OCI-LY7 (cell line): ENCODE results near the gene KIF27. TPM values are rescaled to one million over a fixed set of nuclear protein-coding genes. Genes with fewer than 3 reads are reported as not detected.
A peak's percentile ranks its signal among the peaks of the same experiment; 100 is the strongest.

Source experiments
- BruUV-seq: library from RNA; stranded (reverse); fragments of 400-500 nt; replicated peaks from 2 replicates; lab custom pipeline; 2021; lab: Mats Ljungman, UMichigan
- CTCF ChIA-PET: fragments of 300-600 bp; sonication (Branson Sonifier 250); formaldehyde crosslinking; loops from one replicate; lab custom pipeline; 2022; ENCODE audit warnings: antibody characterized with exemption; ENCODE audit not compliant: unreplicated experiment; lab: Charles Lee
- POLR2A ChIA-PET: fragments of 300-600 bp; sonication (Branson Sonifier 250); formaldehyde crosslinking; loops from one replicate; lab custom pipeline; 2022; ENCODE audit warnings: antibody characterized with exemption; lab: Charles Lee
- DNase-seq: peaks from one replicate; pipeline ENCODE4 v3.0.0-alpha.2; 2015; ENCODE audit warnings: low spot score
- H2AFZ ChIP-seq: fragments of 200-600 bp; sonication (generic), shearing (Covaris generic); 2 replicates; pipeline ENCODE4 v1.6.1; 2014; ENCODE audit warnings: mild to moderate bottlenecking, antibody characterized with exemption, low read length, moderate library complexity
- H3K27ac ChIP-seq: fragments of 200-600 bp; sonication (generic); 2 replicates; pipeline ENCODE4 v1.5.1; 2014; ENCODE audit warnings: mixed run types, low read depth, mild to moderate bottlenecking, moderate library complexity, low read length, inconsistent platforms; ENCODE audit not compliant: poor library complexity, severe bottlenecking
- H3K36me3 ChIP-seq: fragments of 200-600 bp; sonication (generic); 2 replicates; pipeline ENCODE4 v1.6.1; 2014; ENCODE audit warnings: mild to moderate bottlenecking, antibody characterized with exemption, low read length, moderate library complexity, mixed read lengths; ENCODE audit not compliant: insufficient read depth
- H3K4me1 ChIP-seq: fragments of 200-600 bp; sonication (generic); 2 replicates; pipeline ENCODE4 v1.5.1; 2014; ENCODE audit warnings: mild to moderate bottlenecking, low read length; ENCODE audit not compliant: insufficient read depth, poor library complexity, severe bottlenecking
- H3K4me2 ChIP-seq: fragments of 200-600 bp; sonication (generic); 2 replicates; pipeline ENCODE4 v1.6.1; 2014; ENCODE audit warnings: mild to moderate bottlenecking, low read length
- H3K4me3 ChIP-seq: fragments of 200-600 bp; sonication (generic); 2 replicates; pipeline ENCODE4 v1.5.1; 2014; ENCODE audit warnings: mild to moderate bottlenecking, low read depth, low read length; ENCODE audit not compliant: poor library complexity, severe bottlenecking
- H3K79me2 ChIP-seq: fragments of 200-600 bp; sonication (generic); 2 replicates; pipeline ENCODE4 v1.6.1; 2016; ENCODE audit warnings: low read depth, mild to moderate bottlenecking, low read length, moderate library complexity, mixed read lengths; ENCODE audit not compliant: insufficient read depth
- H3K9me2 ChIP-seq: fragments of 200-600 bp; sonication (generic); 2 replicates; pipeline ENCODE4 v1.6.1; 2016; ENCODE audit warnings: mild to moderate bottlenecking, low read length, mixed read lengths; ENCODE audit not compliant: insufficient read depth
- H3K9me3 ChIP-seq: fragments of 200-600 bp; sonication (generic); 2 replicates; pipeline ENCODE4 v1.6.1; 2014; ENCODE audit warnings: mild to moderate bottlenecking, mixed run types, low read length, mixed read lengths
- H4K20me1 ChIP-seq: fragments of 200-600 bp; sonication (generic); 2 replicates; pipeline ENCODE4 v1.6.1; 2014; ENCODE audit warnings: mild to moderate bottlenecking, antibody characterized with exemption, low read length, moderate library complexity, mixed read lengths; ENCODE audit not compliant: insufficient read depth
- CTCF ChIP-seq: fragments of 200-600 bp; sonication (generic); conservative IDR thresholded peaks from 2 replicates; pipeline ENCODE4 v1.5.1; 2014; ENCODE audit warnings: mild to moderate bottlenecking, antibody characterized with exemption, low read length, moderate library complexity, mixed read lengths
- EZH2phosphoT487 ChIP-seq: fragments of 200-600 bp; sonication (generic); IDR thresholded peaks from 2 replicates; pipeline ENCODE4 v1.6.1; 2018; ENCODE audit warnings: low read depth, borderline replicate concordance, mild to moderate bottlenecking, mixed run types, antibody characterized with exemption, low read length, moderate library complexity, mixed read lengths
- intact Hi-C: fragments of 100-400 bp; cut with micrococcal nuclease; formaldehyde crosslinking; loops from one replicate; pipeline ENCODE4 v1.10.0; 2022; ENCODE audit not compliant: unreplicated experiment
- total RNA-seq, 2 experiments: library from RNA; depleted of rRNA in 1 of 2; stranded (reverse); fragments of >200 nt in 1 of 2; shearing (Covaris generic) in 1 of 2; gene quantifications; 2 replicates each; pipeline ENCODE4 v1.2.3, GENCODE V29; 2014 to 2022

Gene KIF27
- total RNA-seq, 2 experiments from 2014 or later, result 5.6 to 7.3 TPM

- Histone ChIP-seq H2AFZ (no peak overlapping the region), H3K9me3 (no peaks in the 10 kb centered on the region), H3K27ac (no peak overlapping the region), H3K4me2 (no peak overlapping the region), H3K79me2 (no peaks in the 10 kb centered on the region), H3K4me3 (no peak overlapping the region), H3K36me3 (no peaks in the 10 kb centered on the region; the same call in 1 of the 2 replicates), H4K20me1 (no peaks in the 10 kb centered on the region), H3K4me1 (no peaks in the 10 kb centered on the region), H3K9me2 (no peaks in the 10 kb centered on the region)
- TF ChIP-seq CTCF (peak; percentile 89), EZH2phosphoT487 (no peak)
- no TSS peak for BruUV-seq
- peak; percentile 80 for DNase-seq
- ChIA-PET POLR2A (interaction anchor here (1.0 kb wide), 1 partner anchor 377 kb away, joined by 3 read pairs; no protein-coding TSS in a partner anchor), CTCF (no interaction called here)
- intact Hi-C loops, result loop anchor here (1.0 kb wide), 3 partner anchors 235 to 377 kb away; no protein-coding TSS in a partner anchor
These were observed 16.7 kb upstream of the KIF27 start for GRCh38 chr9:83937861-83938455.

GRCh38 chr9:83936523-83936922 is 15.3 kb upstream of the KIF27 start:
- intact Hi-C loops, result no loop called here
- H3K79me2 ChIP-seq, result no peaks in the 10 kb centered on the region
- no peak overlapping the region for H3K27ac ChIP-seq
- ChIA-PET POLR2A (interaction anchor here (0.7 to 1.1 kb wide), 2 partner anchors 79 to 342 kb away, joined by 3 to 5 read pairs; no protein-coding TSS in a partner anchor), CTCF (no interaction called here)
- no peak for DNase-seq
- no peak overlapping the region for H2AFZ ChIP-seq
- H3K9me3 ChIP-seq, result no peaks in the 10 kb centered on the region
- H3K36me3 ChIP-seq, result no peaks in the 10 kb centered on the region; the same call in 1 of the 2 replicates
- no peaks in the 10 kb centered on the region for H4K20me1 ChIP-seq
- no peak overlapping the region for H3K4me3 ChIP-seq
- TF ChIP-seq EZH2phosphoT487 (no peak), CTCF (no peak)
- H3K4me1 ChIP-seq, result no peaks in the 10 kb centered on the region
- no peaks in the 10 kb centered on the region for H3K9me2 ChIP-seq
- no TSS peak for BruUV-seq
- H3K4me2 ChIP-seq, result no peak overlapping the region

GRCh38 chr9:83935276-83935935 is 14.2 kb upstream of the KIF27 start:
- DNase-seq, result no peak
- no TSS peak for BruUV-seq
- H3K36me3 ChIP-seq, result no peaks in the 10 kb centered on the region; the same call in 1 of the 2 replicates
- ChIA-PET CTCF (no interaction called here), POLR2A (no interaction called here)
- TF ChIP-seq EZH2phosphoT487, result no peak
- H4K20me1 ChIP-seq, result no peaks in the 10 kb centered on the region
- H3K4me3 ChIP-seq, result no peak overlapping the region
- H2AFZ ChIP-seq, result no peak overlapping the region
- no peaks in the 10 kb centered on the region for H3K9me2 ChIP-seq
- H3K27ac ChIP-seq, result no peak overlapping the region
- intact Hi-C loops, result no loop called here
- no peaks in the 10 kb centered on the region for H3K9me3 ChIP-seq
- H3K4me1 ChIP-seq, result no peaks in the 10 kb centered on the region
- no peaks in the 10 kb centered on the region for H3K79me2 ChIP-seq
- no peak overlapping the region for H3K4me2 ChIP-seq
